CD4-positive, alpha-beta T cell treated with Interleukin-2 at 100 ng/mL for 4 hours (primary cell): ENCODE data around the gene MRTFB.

Experiments used
- DNase-seq: peaks from one replicate; pipeline ENCODE4 v3.0.0-alpha.2; 2020; ENCODE audit warnings: low spot score

The MRTFB gene

DNA sequence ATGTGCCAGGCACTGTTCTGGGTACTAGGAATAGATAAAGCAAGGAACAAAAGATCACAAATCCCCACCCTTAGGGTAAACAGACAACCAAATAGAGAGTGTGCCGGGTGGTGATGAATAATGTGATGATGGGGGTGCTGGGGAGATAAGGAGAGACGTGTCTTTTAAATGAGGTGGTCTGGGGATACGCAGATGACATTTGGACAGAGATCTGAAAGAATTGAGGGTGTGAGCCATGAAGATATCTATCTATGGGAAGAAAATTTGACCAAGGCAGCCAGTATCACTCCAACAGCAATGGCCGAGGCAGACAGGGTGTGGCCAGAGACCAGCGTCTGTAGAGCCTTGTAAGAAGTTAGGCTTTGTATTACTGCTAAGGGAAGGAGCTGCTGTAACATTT is 165.3 kb downstream of the MRTFB start:
- no peak for DNase-seq

DNA sequence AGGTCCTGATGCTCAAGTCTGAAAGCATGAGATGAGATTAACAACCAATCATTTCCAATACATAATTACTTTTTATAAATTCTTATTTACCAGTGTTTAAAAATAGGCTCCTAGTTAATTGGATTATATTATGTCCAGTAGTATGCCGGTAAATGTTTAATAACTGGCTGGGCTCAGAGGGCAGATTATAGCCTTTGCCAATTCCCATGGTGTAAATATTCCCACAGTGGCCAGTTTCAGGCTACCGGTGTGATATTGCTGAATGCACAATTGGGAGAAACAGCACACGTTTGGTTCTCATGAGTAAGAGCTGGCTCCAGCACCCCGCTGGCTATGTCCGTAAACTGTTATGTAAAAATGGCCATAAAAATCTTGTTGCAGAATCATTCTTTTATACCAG is 167.6 kb downstream of the MRTFB start:
- no peak for DNase-seq

DNA sequence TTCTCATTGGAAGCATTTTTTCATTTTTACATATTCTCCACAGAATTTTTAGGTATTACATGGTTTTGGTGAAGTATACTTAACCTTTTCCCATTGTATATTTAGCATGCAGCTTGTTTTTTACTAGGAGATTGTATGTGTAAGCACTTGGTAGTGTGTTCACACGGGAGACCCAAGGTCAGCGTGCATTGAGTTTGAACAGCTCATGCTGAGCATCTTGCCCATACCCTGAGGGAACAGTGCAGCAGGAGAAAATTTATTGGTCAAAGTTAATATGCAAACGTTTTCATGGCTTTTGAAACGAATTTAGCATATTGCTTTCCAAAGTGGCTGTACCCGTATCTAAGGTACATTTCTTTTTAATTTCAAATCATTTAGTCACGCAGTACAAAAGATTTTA is 168.7 kb downstream of the MRTFB start:
- DNase-seq, result no peak

DNA sequence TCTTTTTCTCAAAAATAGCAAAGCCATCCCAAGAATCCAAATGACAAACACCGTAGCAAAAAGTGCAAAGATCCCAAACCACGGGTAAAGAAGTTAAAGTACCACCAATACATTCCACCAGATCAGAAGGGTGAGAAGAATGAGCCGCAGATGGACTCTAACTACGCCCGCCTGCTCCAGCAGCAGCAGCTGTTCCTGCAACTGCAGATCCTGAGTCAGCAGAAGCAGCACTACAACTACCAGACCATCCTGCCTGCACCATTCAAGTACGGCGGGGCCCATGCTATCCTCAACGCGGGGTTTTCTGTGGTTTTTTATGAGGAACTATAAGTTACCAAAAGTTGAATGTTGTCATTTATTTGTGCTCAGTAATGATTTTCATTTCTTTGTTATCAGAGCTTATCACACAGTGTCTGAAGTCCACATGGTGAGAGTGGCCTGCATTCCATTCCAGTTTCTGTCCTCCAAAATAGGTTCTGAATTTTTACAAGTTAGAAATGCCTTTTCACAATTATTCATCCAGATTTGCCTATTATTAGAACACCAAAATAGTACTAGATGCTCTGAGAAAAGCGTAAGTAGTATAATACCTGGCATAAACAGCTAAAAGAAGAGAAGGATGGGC is 169.2 kb downstream of the MRTFB start:
- DNase-seq, result no peak

DNA sequence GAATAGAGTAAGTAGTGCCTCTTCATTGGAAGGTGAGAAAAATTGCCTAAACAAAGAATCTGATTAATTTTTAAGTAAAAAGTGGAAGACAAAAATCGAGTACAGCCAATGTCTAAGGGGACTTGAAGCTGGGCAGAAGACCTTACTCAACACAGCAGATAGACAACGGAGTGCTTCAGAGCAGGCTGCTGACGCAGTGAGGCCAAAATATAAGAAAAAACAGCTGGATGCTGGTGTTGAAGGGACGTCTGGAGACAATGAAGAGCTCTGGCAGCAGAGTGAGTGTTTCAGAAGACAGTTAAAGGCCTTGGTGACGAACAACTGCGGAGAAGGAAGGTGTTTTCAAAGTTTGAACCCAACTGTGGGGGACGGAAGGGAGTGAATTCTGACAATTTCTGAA is 169.8 kb downstream of the MRTFB start:
- no peak for DNase-seq

DNA sequence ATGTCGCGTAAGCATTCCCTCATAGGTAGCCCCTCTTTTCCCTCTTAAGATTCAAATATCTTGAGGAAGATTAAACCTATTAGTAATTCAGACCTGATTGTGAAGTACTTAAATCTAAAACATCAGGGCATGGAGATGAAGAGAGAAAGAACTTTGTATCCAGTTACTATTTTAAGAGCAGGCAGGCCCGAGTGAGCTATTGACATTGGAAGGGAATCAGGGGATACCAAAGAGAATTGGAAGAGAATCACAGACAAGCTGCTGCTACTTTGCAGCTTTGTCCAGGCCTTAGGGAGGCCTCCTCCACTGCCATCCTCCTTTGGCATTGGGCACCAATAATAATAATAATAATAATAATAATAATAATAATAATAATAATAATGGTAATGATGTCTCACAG is 170.5 kb downstream of the MRTFB start:
- no peak for DNase-seq

DNA sequence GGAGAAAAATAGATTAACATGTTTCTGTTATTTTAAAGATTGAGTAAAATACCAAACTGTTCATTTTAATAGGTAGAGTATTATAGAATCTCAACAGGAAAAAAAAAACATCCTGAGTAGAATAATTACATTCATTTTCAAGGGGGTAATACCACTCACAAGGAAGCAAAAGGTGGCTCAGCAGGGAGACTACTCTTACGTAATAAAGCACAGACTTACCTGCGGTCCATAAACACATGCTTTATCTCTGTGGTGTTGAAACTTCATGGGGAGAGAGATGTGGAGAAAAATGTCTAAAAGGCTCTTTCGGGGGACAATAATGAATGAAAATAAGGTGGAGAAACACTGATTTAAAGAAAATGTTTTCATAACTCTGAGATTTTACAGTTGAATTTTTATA is 171.7 kb downstream of the MRTFB start:
- no peak for DNase-seq

DNA sequence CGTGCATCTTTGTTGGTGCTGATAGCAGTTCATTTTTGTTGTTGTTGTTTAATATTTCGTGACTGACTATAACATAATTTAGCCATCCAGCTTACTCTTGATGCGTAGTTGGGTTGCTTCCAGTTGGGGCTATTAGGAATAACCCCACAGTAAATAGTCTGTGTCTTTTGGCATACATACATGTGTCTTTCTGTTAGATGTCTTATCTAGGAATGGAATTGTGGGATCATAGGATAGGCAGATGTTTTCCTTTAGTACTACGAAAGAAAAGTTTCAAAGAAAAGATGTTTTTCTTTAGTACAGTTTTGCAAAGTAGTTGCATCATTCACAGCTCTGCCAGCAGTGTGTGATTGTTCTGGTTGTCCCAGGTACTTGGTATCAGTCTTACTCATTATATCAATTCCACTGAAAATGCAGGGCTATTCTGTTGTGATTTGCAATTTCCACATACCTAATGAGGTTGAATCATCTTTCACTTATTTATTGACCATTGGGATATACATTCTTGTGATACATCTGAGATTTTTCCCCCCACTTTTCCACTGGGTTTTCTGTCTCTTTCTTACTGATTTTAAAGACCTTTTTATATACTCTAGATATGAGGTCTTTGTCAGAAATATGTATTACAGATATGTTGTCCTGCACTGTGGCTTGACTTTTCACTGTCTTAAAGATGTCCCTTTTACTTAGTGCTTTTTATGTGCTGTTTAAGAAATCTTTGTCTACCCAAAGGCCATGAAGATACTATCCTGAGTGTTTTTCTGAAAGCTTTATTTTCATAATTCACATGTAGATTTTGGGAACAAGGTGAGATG is 173.3 kb downstream of the MRTFB start:
- DNase-seq, result no peak

DNA sequence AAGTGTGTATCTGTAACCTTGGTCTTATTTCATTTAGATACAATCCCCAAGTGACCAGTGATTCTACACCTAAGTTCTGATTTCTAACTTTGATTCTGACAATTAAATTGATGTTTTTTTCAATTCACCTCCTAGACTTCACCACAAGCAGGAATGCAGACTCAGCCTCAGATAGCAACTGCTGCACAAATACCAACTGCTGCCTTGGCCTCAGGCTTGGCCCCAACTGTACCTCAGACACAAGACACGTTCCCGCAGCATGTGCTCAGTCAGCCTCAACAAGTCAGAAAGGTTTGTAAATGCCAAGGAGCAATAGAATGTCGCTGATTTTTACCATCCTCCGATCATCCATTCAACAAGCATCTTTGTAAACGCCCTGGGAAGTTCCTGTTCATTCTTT is 177.7 kb downstream of the MRTFB start:
- no peak for DNase-seq

DNA sequence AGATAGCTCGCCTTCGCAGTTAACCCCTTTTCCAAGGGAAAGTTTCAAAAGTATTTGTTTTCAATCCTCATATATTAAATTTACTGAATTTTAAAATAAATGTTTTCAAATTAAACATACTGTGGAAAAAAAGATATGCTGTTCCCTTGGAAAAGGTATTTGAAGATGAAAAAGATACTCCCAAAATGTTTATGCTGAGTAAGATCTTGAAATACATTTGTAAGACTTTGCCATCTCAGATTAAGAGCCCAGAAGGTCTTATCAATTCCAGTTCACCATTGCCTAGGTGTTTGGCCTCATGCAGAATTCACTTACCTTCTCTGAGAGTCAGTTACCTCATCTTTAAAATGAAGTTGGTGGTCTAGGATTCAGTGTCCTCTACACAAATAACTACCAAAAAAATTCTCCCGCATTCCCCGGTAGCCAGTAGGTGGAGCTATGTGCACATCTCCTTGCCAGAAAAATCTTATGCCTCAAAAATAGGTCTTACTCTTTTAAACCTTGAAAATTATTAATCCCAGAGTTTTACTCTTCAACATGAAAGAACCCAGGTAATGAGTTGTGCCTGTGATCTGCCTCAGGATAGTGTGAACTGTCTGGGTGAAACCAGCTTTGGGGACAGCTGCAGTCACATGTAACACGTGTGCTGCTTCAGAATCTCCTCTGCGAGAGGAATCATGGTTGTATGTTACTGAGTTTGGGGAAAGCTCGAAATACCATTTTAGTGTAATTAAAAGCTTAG is 178.3 kb downstream of the MRTFB start:
- peak; percentile 56 for DNase-seq

DNA sequence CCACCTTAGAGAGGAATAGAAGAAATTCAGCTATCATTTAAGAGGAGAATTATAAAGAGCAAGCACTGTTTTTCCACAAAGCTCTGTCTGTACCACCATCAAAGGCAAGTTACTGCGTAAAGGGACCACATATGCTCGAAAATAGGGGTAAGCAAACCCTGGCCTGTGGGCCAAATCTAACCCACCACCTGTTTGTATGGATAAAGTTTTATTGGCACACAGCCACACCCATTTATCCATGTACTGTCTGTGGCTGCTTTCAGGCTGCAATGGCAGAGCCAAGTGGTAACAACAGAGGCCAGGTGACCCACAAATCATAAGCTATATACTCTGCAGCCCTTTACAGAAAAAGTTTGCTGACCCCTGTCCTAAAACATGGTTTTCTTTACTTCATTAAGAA is 180.3 kb downstream of the MRTFB start:
- DNase-seq, result no peak

DNA sequence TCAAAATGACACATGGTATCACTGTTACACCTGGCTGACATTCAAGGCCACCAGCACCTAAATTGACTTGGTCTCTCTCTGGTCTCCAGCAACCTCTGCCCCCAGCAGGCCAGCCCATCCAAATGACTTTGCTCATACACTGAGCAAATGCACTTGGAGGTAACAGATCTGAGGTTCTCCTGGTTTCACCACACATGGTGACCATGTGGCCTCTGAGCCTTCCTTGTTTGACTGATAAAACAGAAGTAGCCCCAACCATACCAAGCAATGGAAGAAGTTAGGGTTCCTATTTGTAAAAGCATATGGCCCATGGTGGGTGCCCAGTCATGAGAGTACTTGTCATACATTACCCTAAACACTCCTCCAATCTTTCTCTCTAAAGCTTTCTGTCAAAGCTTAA is 181.7 kb downstream of the MRTFB start:
- DNase-seq, result no peak

DNA sequence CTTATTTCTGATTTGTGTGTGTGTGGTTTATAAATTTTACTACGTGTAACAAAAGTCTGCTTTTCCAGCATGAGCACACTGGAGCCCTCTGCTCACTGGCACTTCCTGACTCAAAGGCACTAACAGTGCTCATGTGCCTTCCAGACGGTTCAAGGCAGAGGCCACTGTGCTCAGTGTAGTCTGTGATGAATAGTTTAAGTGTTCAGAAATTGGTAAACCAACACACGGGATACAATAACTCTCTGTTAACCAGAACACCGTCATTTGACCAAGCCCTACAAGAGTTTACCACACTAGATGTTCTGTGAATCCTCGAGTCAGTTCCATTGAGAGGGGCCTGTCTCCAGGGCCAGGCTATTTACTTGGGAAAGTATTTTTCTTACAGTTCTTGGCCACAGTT is 191.9 kb downstream of the MRTFB start:
- DNase-seq, result no peak

DNA sequence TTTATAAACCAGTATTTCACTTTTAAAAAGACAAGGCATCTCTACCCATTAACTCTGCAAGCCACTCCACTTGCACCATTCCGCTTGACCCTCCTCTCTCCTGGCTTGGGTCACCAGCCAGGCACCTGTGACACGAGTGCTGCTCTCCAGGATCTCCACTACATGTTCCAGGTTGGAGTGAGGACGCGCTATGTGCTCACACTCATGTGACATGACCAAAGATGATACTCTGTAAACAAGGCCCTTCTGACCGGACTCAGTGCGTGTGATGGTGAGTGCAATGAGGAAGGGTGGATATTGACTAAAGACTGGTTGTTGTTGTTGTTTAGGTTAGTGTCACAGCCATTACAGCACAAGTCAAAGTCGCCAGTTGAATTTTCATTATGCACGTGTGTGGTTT is 192.7 kb downstream of the MRTFB start:
- DNase-seq, result no peak

DNA sequence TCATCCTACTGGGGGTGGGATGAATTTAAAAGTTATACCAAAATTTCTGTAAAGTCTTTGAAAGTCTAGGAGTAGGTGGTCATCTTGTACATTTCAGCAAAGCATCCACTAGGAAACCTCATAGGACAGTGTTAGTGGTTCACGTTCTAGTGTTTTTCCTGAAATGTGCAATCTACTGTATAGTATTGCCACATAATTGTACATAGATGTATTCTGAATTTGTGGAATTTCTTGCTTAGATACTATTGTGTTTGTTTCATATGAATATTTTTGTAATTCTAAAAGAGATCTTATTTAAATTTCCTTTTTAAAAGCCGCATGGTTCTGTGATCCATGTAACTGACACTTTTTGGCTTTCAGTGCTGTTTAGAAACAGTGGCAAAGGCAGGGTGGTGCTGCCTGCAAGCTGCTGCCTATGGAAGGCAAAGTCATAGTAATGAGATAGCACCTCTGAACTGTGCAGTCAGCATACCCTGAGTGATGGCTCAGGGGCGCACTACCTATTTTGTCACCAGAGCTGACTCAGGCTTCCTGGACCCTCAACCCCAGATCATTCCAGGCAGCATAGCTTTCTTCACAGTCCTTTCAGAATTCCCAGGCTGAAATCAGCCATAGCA is 193.3 kb downstream of the MRTFB start:
- no peak for DNase-seq

DNA sequence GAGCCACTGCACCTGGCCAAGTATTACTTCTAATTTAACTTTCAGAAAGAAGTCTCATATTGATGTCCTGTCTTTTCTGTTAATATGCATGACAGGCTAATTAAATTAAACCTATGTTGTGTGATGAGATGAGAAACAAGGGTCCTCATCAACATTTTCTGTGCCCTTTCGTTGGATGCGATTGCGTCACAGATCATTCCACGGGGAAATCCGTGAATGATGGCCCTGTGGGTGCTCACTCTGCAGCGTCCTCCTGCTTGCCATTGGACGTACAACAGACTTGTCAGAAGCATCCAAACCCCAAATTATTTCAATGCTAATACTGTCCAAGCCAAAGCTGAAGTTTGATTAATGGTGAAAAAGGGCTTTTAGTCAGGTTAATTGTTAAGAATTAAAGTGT is 197.0 kb downstream of the MRTFB start:
- no peak for DNase-seq

DNA sequence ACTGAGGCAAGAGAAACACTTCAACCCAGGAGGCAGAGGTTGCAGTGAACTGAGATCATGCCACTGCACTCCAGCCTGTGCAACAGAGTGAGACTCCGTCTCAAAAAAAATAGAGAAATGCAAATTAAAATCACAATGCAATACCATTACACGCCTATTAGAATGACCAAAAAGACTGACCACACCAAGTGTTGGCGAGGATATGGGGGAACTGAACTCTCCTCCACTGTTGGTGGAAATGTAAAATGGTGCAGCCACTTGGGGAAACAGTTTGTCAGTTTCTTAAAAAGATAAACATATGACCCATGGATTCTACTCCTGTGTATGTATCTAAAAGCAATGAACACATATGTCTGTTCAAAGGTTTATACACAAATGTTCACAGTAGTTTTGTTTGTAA is 204.8 kb downstream of the MRTFB start:
- no peak for DNase-seq

DNA sequence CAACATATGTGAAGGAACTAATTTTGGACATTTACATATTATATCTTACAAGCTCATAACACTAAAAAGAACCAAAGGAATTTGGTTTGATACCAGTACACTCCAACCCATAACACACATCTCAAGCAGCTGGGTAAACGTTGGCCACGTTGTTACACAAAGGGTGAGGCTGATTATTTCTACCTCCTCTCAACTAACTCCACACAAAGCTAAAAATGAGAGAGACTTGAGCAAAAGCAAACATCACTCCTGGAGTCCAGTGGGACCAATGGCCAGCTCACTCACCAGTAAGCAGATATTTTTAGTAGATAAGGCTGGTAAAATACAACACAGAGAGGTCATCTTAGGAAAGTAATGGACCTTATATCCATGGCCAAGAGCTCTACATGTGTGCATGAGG is 207.6 kb downstream of the MRTFB start:
- DNase-seq, result no peak

DNA sequence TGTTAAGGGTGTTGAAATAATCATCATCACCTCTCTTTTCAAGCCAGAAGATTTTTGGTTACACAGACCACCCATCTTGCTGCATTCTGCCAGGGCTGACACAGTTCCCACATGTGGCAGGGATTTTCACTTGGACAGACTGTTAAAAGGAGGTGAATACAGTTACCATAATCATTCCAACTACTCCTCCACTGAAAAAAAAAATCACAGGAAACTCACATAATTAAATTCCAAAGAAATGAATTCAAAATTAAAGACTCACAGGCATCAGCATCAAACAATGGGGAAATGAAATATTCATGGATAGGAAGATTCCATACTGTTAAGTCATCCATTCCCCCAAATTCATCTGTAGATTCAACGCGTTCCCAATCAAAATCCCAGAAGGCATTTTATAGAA is 209.4 kb downstream of the MRTFB start:
- no peak for DNase-seq

DNA sequence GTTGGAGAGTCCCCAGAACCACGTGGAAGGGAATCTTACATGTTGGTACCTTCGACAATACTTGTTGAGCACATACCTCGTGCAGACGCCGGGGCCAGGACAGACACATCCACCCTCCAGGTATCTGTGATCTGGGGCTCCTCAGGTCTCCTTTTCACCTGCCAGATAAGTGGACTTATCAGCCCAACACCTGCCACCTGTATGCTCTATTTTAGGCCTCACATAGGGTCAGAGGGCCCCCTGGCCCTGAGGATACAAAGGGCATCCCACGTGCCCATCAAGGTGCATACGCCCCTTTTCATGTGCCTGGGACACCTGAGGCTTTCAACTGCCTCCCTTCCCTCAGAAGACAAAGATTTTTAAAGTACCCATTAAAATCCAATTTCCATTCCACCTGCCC is 212.7 kb downstream of the MRTFB start:
- no peak for DNase-seq

DNA sequence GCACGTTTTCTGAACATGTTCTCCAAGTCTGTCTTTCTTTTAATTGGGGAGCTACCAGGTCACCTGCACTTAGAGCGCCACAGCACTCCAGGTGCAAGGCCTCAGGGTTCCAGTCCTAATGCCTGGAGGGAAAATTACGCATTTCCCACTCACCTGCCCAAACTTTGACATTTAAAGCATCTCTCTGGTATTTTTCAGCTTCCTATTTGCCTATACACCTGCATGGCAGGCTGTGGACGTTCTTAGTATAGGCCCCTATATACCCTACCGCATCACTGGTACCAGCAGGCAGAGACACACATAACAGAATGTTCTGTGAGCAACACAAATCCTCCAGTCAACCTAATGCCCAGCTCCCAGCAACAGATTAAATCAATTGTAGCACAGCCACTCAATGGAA is 213.3 kb downstream of the MRTFB start:
- no peak for DNase-seq

DNA sequence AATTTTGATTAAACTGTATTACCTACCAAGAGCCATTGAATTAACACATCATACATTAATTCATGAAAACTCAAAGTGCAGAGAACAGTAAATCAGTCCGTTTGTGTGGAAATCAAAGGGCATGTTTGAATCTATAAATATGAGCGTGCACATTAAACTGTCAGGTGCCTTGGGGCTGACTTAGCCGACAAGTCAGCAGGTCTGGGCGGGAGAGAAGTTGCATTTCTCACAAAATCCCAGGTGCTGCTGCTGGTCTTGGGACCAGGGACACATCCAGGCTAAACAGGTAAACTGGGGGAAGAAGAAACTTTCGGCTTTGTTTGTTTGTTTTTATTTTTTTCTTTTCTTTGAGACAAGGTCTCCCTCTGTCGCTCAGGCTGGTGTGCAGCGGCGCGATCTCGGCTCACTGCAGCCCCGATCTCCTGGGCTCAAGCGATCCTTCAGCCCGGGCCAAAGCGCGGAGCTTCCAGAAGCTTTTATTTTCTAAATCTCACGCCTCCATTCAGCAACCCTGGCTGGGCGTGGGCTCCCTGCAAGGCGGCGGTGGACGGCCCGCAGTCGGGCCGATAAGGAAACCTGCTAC is 213.9 kb downstream of the MRTFB start:
- peak; percentile 56 for DNase-seq
